WTC11 (cell line): ENCODE data around the gene TPM4.

ENCODE experiments used
- NFYB ChIP-seq: sonication (generic); formaldehyde crosslinking; conservative IDR thresholded peaks from 2 replicates; pipeline ENCODE4 v1.8.0; 2022; ENCODE audit warnings: low read depth, missing genetic modification reagents
- RELA ChIP-seq: sonication (generic); formaldehyde crosslinking; IDR thresholded peaks from 2 replicates; pipeline ENCODE4 v1.8.1; 2022; ENCODE audit warnings: missing genetic modification reagents, mild to moderate bottlenecking, borderline replicate concordance
- TCF7 ChIP-seq: sonication (generic); formaldehyde crosslinking; IDR thresholded peaks from 2 replicates; pipeline ENCODE4 v1.8.0; 2022; ENCODE audit warnings: mild to moderate bottlenecking, low read depth, missing genetic modification reagents, moderate library complexity
- ZBTB21 ChIP-seq: sonication (generic); formaldehyde crosslinking; IDR thresholded peaks from 2 replicates; pipeline ENCODE4 v1.8.1; 2023; ENCODE audit warnings: mild to moderate bottlenecking, missing genetic modification reagents, borderline replicate concordance
- TF ChIP-seq, protein P1 (sequence below): fragments of 200-600 bp; IDR thresholded peaks from 2 replicates; pipeline ENCODE4 v1.8.0; 2022; ENCODE audit warnings: antibody characterized with exemption
- TF ChIP-seq, protein P2 (sequence below): sonication (generic); formaldehyde crosslinking; IDR thresholded peaks from 2 replicates; pipeline ENCODE4 v1.8.0; 2022; ENCODE audit warnings: mild to moderate bottlenecking, missing genetic modification reagents

DNA sequence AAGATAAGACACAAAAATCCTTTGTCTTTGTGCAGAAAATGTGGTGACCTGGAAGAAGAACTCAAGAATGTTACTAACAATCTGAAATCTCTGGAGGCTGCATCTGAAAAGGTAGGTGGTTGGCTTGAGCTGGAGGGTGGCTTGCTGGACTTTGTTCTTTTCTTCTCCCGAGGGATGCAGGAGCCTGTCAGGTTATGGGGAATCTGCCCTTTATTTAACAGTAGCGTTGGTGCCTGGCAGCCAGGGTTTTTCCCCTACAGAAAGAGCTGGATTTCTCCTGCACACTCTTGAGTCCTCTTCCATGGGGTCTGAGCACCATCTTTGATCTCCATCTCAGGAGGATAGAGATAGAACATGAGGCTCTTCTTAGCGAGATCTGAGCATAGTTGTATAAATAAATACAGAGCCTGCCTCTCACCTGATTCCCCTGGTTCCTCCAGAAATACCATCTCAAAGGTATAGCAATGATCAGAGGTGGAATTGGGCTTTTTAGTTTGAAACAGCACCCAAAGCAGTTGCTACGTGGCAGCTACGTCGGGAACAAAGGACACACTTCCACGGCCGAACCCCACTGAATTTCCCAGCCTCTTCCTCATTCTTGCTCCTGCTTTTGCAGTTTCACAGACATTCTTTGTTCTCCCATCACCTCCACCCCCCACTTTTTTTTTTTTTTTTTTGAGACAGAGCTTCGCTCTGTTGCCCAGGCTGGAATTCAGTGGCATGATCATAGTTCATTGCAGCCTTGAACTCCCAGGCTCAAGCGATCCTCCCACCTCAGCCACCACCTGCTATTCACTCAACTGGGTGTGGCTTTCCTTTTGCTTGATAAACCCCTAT lies 12.9 kb downstream of the TPM4 start:
- TF ChIP-seq, protein P1, sequence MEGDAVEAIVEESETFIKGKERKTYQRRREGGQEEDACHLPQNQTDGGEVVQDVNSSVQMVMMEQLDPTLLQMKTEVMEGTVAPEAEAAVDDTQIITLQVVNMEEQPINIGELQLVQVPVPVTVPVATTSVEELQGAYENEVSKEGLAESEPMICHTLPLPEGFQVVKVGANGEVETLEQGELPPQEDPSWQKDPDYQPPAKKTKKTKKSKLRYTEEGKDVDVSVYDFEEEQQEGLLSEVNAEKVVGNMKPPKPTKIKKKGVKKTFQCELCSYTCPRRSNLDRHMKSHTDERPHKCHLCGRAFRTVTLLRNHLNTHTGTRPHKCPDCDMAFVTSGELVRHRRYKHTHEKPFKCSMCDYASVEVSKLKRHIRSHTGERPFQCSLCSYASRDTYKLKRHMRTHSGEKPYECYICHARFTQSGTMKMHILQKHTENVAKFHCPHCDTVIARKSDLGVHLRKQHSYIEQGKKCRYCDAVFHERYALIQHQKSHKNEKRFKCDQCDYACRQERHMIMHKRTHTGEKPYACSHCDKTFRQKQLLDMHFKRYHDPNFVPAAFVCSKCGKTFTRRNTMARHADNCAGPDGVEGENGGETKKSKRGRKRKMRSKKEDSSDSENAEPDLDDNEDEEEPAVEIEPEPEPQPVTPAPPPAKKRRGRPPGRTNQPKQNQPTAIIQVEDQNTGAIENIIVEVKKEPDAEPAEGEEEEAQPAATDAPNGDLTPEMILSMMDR: no peak
- TF ChIP-seq, protein P2, sequence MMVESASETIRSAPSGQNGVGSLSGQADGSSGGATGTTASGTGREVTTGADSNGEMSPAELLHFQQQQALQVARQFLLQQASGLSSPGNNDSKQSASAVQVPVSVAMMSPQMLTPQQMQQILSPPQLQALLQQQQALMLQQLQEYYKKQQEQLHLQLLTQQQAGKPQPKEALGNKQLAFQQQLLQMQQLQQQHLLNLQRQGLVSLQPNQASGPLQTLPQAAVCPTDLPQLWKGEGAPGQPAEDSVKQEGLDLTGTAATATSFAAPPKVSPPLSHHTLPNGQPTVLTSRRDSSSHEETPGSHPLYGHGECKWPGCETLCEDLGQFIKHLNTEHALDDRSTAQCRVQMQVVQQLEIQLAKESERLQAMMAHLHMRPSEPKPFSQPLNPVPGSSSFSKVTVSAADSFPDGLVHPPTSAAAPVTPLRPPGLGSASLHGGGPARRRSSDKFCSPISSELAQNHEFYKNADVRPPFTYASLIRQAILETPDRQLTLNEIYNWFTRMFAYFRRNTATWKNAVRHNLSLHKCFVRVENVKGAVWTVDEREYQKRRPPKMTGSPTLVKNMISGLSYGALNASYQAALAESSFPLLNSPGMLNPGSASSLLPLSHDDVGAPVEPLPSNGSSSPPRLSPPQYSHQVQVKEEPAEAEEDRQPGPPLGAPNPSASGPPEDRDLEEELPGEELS (CRISPR knock-in tag): no peak
- TF ChIP-seq TCF7: no peak
- no peak for TF ChIP-seq ZBTB21 (CRISPR knock-in tag)
- no peak for TF ChIP-seq RELA (CRISPR knock-in tag)
- TF ChIP-seq NFYB (CRISPR knock-in tag): no peak
